GM12891 (cell line): Measurements from ENCODE around the gene MSANTD2.

Experiments
- PAX5 ChIP-seq: IDR thresholded peaks from 2 replicates; pipeline ENCODE4 v1.6.1; 2011; ENCODE audit warnings: low read length, moderate library complexity, mild to moderate bottlenecking; ENCODE audit not compliant: insufficient read depth, severe bottlenecking
- POLR2A ChIP-seq: IDR thresholded peaks from 2 replicates; pipeline ENCODE4 v1.6.1; 2011; ENCODE audit warnings: low read depth, low read length, control low read depth
- POLR2AphosphoS5 ChIP-seq: IDR thresholded peaks from 2 replicates; pipeline ENCODE4 v1.6.1; 2011; ENCODE audit warnings: low read depth, low read length, control low read depth
- POU2F2 ChIP-seq: IDR thresholded peaks from 2 replicates; pipeline ENCODE4 v1.6.1; 2011; ENCODE audit warnings: low read depth, mild to moderate bottlenecking, control low read depth, low read length, moderate library complexity
- SPI1 ChIP-seq: IDR thresholded peaks from 2 replicates; pipeline ENCODE4 v1.6.1; 2011; ENCODE audit warnings: low read depth, low read length, control low read depth
- TAF1 ChIP-seq: IDR thresholded peaks from 2 replicates; pipeline ENCODE4 v1.6.1; 2011; ENCODE audit warnings: low read depth, low read length, control low read depth

- TF ChIP-seq POLR2AphosphoS5: no peak
- no peak for TF ChIP-seq TAF1
- TF ChIP-seq POLR2A: no peak
- no peak for TF ChIP-seq SPI1
- TF ChIP-seq POU2F2: no peak
- TF ChIP-seq PAX5: no peak
Measured at GRCh38 chr11:124766156-124766555, 34.0 kb downstream of the MSANTD2 start.
